Stimulated activated CD4-positive, alpha-beta T cell treated with anti-CD3 and anti-CD28 coated beads, Interleukin-1b, Interleukin-23, amount 100 ng/mL, for 1 hour (primary cell): Measurements from ENCODE around the gene CPA5.
"Not testable (repeated sequence)": the region's sequence is repeated elsewhere in the genome, so short reads cannot be mapped to it uniquely, and the experiment has no call there.

Experiments
- DNase-seq, 2 donors: peaks; one replicate each; pipeline ENCODE4 v3.0.0-alpha.2; 2020; ENCODE audit warnings: low read depth in 2 of 2

CPA5 gene

DNA sequence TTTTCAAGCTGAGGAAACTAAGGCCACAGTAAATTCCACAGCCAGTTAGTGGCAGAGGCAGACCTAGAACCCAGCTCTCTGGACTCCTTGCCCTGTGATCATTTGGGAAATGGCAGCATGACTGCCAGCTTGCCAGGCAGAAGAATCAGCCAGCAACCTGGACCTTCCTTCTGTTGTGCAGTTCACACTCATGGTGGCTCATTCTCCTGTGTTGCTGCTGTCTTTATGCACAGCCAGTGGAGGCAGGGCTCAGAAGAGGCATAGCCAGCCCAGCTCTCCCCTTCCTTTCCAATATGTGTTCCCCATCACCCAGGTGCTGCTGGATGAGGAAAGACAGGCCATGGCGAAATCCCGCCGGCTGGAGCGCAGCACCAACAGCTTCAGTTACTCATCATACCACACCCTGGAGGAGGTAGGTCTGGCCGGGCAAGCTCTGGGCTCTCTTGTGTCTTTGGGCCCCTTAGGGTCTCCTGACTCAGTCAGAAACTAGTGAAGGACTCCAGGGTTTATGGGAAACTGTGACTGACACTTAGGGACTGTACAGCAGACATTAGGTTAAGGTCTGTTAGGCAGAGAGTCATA lies 14.8 kb downstream of the CPA5 start:
- DNase-seq = no peak

DNA sequence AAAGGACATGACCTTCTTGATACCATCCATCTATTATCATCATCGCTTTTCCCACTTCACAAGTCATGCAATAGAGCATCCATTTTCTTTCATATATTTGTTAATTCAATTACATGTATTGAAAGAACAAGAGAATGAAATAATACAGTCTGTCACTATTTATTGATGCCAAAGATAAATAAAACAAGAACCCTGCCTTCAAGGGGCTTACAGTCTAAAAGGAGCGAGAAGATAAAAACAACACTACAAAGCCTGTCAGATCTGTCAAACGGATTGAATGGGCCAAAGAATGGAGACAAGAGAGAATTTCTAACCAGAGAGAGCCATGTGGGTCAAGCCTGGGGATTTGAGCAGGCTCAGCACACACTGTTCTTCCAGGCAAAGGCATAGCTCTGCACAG lies 15.9 kb downstream of the CPA5 start:
- no peak for DNase-seq

DNA sequence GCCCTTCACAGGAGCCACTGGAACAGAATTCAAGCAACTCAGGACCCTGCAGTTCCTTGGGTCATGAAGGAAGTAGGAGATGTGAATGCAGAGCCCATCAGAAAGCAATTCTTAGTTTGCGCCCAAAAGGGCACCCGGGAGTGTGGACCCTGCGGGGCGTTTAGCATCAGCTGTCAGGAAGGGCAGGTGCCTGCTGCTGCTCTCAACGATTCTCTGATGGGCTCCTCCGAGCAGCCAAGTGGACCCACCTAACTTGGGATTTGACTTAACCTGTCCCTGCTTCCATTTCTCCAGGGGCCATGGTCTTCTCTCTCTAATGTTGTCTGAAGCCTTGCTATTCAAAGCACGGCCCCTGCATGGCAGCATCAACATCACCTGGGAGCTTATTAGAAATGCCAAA lies 17.1 kb downstream of the CPA5 start:
- no peak for DNase-seq

- no peak for DNase-seq
Measured at GRCh38 chr7:130362251-130362816, 17.7 kb downstream of the CPA5 start.

DNA sequence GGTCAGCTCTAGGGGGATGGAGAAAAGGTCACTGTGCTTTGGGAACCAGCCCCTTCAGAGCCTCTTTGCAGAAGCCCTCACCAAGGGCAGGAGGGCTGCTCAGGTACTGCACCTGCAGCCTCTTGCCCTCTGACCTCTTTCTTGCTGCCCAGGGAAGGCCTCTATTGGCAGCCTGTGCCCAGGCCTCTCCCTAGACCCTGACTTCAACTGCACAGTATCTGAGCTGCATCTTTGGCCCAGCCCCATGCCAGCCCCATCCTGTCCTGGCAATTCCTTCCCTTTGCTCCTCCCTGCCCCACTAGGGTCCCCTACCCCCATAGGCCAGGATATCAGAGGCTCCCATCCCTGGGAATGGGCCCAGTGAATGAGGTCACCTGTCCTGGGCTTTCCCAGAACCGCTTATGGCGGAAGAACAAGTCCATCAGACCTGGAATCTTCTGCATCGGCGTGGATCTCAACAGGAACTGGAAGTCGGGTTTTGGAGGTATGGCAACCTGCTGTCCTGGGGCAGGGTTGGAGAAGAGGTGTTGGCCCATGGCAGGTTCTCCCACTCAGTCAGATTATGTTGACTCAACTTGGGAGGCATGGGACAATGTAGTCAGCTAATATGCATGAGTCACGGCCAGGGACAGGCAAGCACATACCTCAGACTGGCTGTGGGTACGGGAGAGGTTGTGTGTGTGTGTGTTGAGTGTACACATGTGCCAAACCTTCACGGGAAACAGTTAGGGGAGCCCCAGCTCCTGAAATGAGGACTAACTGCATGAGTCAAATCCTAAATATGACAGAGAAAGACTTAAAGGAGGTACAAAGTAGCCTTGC lies 18.6 kb downstream of the CPA5 start:
- no peak for DNase-seq

GRCh38 chr7:130364451-130364850 lies 19.8 kb downstream of the CPA5 start:
- no peak for DNase-seq

GRCh38 chr7:130365088-130365487 lies 20.5 kb downstream of the CPA5 start:
- no peak for DNase-seq

- DNase-seq = no peak
Measured at GRCh38 chr7:130365511-130366441, 21.2 kb downstream of the CPA5 start.

DNA sequence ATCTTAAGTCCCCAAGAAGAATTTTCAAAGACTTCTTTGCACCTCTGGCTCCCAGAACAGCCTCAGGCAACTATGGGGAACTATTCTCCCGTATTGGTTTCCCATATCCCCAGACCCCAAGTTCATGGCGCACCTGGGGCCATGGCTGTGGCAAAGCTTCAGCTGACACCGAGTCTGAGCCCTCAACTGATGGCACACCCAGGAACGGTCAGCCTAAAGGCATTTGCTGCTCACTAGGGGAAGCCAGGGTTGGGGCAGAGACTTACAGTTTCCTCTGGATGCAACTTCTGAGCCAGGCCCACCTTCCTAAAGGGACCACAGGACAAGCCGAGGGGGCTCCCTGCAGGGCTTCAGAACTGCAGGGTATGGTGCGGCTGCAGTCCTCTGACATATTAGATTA lies 21.9 kb downstream of the CPA5 start:
- no peak for DNase-seq

GRCh38 chr7:130367088-130367755 lies 22.6 kb downstream of the CPA5 start:
- DNase-seq = no peak

DNA sequence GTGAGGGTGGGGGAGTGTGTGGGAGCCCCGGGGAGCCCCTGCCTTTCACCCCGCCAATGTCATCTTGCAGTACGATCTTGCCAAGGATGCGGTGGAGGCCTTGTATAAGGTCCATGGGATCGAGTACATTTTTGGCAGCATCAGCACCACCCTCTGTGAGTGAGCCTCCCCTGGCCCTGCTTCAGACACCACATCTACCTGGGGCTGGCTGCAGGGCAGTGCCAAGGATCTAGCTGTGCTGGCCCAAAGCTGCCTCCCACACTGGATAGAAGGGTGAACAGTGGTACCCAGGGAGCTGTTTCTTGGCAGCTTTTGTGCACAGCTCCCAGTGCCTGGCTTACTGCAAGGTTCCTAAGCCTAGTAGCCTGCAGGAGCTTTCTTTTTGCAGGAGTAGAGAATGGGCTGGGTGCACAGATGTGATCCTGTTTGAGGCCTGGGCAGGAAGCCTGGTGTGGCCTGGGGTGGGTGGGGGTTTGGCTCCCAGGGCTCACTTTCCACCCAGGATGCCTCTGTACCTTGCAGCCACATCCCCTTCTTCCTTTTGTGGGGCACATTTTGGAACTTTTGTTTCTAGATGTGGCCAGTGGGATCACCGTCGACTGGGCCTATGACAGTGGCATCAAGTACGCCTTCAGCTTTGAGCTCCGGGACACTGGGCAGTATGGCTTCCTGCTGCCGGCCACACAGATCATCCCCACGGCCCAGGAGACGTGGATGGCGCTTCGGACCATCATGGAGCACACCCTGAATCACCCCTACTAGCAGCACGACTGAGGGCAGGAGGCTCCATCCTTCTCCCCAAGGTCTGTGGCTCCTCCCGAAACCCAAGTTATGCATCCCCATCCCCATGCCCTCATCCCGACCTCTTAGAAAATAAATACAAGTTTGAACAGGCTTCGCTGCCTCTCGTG lies 23.5 kb downstream of the CPA5 start:
- DNase-seq = no peak

GRCh38 chr7:130369110-130369711 lies 24.6 kb downstream of the CPA5 start:
- DNase-seq = no peak

DNA sequence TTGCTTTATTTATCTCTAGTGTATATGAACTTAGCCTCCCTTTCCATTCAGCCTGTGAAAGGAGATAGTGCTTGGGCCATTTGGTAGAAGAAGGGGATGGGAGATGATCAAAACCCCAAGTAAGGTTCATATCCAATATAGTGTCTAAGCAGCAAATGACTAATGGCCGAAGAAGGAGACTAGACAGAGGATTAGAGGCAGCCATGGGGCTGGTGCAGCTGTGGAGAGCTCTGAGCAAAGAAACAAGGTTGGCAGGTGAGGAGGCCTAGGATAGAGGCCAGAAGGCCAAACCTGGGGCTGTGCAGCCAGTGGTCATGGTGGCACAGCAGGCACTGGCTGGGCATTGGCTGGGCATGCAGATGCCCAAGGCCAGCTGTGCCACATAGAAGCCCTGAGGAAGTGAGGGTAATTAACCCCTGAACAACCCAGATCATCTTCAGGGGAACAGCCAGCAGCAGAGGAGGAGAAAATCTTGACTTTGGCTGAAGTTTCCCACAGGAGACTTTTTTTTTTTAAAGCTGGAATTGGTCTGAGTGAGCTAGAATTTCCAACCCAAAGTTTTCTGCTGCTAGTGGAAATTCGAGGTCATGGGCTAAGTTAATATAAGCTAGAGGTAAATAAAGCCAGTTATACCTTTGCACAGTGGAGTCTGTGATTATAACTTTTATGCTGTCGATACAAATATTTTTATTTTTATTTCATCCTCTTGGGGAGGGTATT lies 25.4 kb downstream of the CPA5 start:
- no peak for DNase-seq

- no peak for DNase-seq
Measured at GRCh38 chr7:130371046-130371445, 26.4 kb downstream of the CPA5 start.

DNA sequence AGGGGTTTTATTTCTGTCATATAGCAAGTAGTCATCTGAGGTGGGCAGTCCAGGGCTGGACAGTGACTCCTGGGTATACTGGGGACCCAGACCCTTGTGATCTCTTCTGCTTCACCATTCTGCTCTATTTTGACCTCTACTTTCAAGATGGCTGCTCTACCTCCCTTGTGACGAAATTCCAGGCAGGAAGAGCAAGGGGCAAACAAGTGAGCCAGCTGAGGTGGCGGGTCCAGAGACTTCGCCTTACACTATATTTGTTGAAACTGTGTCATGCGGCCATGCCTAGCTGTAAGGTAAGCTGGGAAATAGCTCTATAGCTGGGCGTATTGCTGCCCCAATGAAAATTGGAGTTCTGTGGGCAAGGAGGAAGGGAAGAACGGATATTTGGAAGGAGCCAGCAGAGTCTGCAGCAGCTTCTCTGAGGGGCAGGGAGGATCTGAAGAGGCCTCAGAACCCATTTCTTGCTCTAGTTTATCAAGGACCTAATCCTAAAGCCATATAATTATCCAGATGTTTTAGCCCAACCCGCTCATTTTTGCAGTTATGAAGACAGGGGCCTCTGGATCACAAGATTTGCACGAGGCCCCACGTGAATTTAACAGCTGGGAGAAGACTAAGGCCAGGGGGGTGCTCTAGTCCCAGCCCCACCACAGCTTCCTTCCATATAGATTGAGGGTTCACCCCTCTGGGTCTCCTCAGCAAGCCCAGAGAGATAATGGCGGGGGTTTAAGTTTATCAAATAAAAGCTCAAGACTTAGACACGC lies 28.0 kb downstream of the CPA5 start:
- DNase-seq = no peak

- DNase-seq = no peak
Measured at GRCh38 chr7:130374507-130374906, 29.9 kb downstream of the CPA5 start.

- not testable (repeated sequence) for DNase-seq
Measured at GRCh38 chr7:130376461-130376860, 31.8 kb downstream of the CPA5 start.

DNA sequence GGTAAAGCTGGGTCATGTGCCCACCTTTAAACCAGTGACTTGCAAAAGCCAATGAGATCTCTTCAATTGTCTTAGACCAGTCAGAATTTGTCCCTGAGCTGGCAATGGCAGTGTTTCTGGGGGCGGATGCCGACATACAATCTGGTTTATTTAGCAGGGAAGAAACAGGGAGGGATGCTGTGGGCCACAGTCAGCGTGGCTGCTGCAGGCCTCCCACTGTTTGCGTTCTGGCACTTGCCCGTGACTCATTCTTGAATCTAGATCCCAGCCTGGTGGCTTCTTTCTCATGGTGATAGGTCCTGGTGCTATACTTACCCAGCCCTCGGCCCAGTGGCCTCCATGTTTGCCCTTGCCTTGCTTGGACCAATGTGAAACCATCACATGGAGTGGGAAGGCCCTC lies 32.6 kb downstream of the CPA5 start:
- no peak for DNase-seq

GRCh38 chr7:130379019-130379418 lies 34.4 kb downstream of the CPA5 start:
- no peak for DNase-seq
